Activated CD8-positive, alpha-beta T cell treated with anti-CD3 and anti-CD28 coated beads, Interleukin-2, amount 10 ng/mL, durations not matched to agents 7 days and 5 days (primary cell): Measurements from ENCODE around the gene RO60. TPM values are rescaled to one million over a fixed set of nuclear protein-coding genes. Genes with fewer than 3 reads are reported as not detected.
"Not testable (repeated sequence)": the region's sequence is repeated elsewhere in the genome, so short reads cannot be mapped to it uniquely, and the experiment has no call there.

Experiments
- ATAC-seq: fragments of 150-1000 bp; cut with Tn5 transposase; one replicate; pipeline ENCODE4 v1.10.0; 2021; ENCODE audit warnings: moderate library complexity
- CTCF ChIA-PET: fragments of 350-600 bp; sonication (Branson Sonifier 250); formaldehyde crosslinking; loops from one replicate; lab custom pipeline; 2021; ENCODE audit warnings: antibody characterized with exemption; lab: Charles Lee
- POLR2A ChIA-PET: fragments of 350-600 bp; sonication (Branson Sonifier 250); formaldehyde crosslinking; loops from one replicate; lab custom pipeline; 2021; ENCODE audit warnings: antibody characterized with exemption; lab: Charles Lee
- DNase-seq: peaks from one replicate; pipeline ENCODE4 v3.0.0-alpha.2; 2020
- H3K27ac Mint-ChIP-seq: one replicate; pipeline ENCODE4 v1.8.0; 2021; ENCODE audit warnings: mild to moderate bottlenecking, mixed read lengths
- H3K27me3 Mint-ChIP-seq: one replicate; pipeline ENCODE4 v1.8.0; 2021; ENCODE audit warnings: low read depth, mixed read lengths
- H3K36me3 Mint-ChIP-seq: one replicate; pipeline ENCODE4 v1.8.0; 2021; ENCODE audit warnings: low read depth, mixed read lengths
- H3K4me1 Mint-ChIP-seq: one replicate; pipeline ENCODE4 v1.8.0; 2021; ENCODE audit warnings: low read depth, mixed read lengths
- H3K4me3 Mint-ChIP-seq: one replicate; pipeline ENCODE4 v1.8.0; 2021; ENCODE audit warnings: mild to moderate bottlenecking, mixed read lengths
- H3K9me3 Mint-ChIP-seq: one replicate; pipeline ENCODE4 v1.8.0; 2022; ENCODE audit warnings: mixed read lengths; ENCODE audit not compliant: insufficient read depth
- total RNA-seq, 2 experiments: library from RNA; stranded (reverse); gene quantifications; one replicate each; pipeline ENCODE4 v1.2.3, GENCODE V29; 2021

The RO60 gene
- total RNA-seq, 2 experiments from 2014 or later: 53.8 to 57.4 TPM

DNA sequence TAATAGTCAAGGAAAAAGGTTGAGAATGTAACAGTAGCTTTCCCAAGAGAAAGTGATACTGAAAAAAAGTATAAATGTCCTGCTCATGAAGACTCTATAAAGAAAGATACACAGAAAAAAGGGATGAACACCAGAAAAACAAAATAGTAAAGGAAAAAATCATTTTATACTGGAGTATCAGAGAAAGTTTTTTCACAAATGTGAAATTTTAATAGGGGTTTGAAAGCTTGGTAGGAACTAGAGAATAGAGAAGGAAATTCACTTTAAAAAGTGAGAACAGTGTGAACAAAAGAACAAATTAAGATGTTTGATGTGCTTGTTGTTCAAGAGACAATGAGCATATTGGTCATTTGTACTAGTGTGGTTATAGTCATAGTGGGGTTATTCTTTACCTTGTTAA lies 25.8 kb upstream of the RO60 start:
- ChIA-PET POLR2A (no interaction called here), CTCF (no interaction called here)
- Mint-ChIP-seq H3K27me3 (no peaks in the 10 kb centered on the region), H3K4me3 (no peak overlapping the region), H3K27ac (no peak overlapping the region), H3K4me1 (peaks cover 4% of the 10 kb centered on the region), H3K36me3 (peaks cover 23% of the 10 kb centered on the region), H3K9me3 (no peaks in the 10 kb centered on the region)
- no peak for DNase-seq
- ATAC-seq: no peak

DNA sequence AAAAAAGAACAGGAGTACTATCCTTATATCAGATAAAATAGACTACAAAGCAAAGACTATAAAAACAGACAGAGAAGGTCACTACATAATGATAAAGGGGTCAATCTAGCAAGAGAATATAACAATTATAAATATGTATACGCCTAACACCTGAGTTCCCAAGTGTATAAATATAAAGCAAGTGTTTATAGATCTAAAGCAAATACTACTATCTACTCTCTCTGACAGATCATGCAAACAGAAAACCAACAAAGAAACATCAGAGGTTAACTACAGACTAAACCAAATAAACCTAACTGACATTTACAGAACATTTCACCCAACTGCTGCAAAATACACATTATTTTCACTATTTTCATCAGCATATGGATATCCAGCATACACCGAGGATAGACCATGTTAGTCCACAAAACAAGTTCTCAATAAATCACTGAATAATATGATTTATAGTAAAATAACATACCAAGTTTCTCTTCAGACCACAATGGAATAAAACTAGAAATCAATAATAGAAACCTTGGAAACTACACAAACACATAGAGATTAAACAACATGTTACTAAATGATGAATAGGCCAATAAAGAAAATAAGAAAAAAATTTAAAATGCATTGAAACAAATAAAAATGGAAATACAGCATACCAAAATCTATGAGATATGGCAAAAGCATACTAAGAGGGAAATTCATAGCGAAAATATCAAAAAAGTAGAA lies 22.9 kb upstream of the RO60 start:
- H3K4me3 Mint-ChIP-seq: no peak overlapping the region
- H3K9me3 Mint-ChIP-seq: no peaks in the 10 kb centered on the region
- no peak for DNase-seq
- H3K4me1 Mint-ChIP-seq: peaks cover 4% of the 10 kb centered on the region
- POLR2A ChIA-PET: no interaction called here
- H3K27me3 Mint-ChIP-seq: no peaks in the 10 kb centered on the region
- peaks cover 35% of the 10 kb centered on the region for H3K36me3 Mint-ChIP-seq
- CTCF ChIA-PET: no interaction called here
- ATAC-seq: no peak
- no peak overlapping the region for H3K27ac Mint-ChIP-seq

DNA sequence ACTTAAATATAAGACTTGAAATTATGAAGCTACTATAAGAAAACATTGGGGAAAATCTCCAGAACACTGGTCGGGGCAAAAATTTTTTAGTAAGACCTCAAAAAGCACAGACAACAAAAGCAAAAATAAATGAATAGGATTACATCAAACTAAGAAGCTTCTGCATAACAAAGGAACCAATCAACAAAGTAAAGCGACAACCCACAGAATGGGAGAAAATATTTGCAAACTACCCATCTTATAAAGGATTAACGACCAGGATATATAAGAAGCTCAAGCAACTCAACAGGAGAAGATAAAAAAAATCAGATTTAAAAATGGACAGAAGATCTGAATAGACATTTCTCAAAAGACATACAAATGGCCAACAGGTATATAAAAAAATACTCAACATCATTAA lies 19.4 kb upstream of the RO60 start:
- Mint-ChIP-seq H3K4me3 (no peak overlapping the region), H3K9me3 (no peaks in the 10 kb centered on the region), H3K4me1 (peaks cover 1% of the 10 kb centered on the region), H3K27me3 (no peaks in the 10 kb centered on the region), H3K36me3 (peaks cover 42% of the 10 kb centered on the region), H3K27ac (no peak overlapping the region)
- ATAC-seq (no peak), DNase-seq (no peak)
- ChIA-PET CTCF (interaction anchor here (1.0 to 2.1 kb wide), 2 partner anchors 10 to 234 kb away, joined by 4 to 5 read pairs; no protein-coding TSS in a partner anchor), POLR2A (no interaction called here)

DNA sequence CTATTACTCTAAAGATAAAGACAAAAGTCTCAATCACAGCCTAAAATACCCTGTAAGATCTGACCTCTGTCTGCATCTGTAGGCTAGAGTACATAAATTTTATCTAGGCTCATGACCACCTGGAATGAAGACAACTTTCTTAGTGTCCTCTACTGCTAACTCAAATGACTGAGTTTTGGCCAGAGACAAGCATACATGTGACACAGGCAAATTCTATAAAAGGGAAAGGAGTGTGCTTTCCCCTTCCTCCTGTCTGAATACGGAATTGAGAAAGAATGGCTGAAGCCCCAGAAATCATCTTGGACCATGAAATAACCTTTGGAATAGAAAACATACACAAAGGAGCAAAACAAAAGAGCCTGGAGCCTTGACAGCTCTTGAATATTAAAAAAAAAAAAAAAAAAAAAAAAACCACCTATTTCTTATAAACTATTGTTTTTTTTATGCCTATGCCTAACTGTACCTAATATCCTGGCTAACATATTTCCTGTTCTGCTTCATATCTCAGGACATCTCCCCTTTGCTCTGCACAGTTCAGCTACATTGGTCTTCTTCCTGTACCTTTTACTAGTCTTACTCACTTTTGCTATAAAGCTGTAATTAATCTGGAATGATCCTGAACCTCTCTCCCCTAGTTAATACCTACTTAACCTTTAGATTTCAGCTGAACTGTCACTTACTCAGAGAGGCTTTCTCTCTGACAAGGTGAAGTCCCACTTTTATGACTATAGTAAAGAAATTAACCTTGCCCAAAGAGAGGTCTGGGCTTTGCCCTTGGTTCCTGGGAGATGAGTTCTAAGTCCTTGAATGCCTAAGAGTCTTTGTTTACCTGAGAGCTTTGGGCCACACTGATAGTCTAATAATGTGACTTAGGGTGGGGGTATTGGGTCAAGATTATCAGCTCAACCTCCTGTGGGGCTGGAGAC lies 16.4 kb upstream of the RO60 start:
- DNase-seq: no peak
- no peak overlapping the region for H3K4me3 Mint-ChIP-seq
- no peak overlapping the region for H3K27ac Mint-ChIP-seq
- no peaks in the 10 kb centered on the region for H3K4me1 Mint-ChIP-seq
- ChIA-PET POLR2A (interaction anchor here (0.8 kb wide), 1 partner anchor 15 kb away, joined by 3 read pairs; no protein-coding TSS in a partner anchor), CTCF (interaction anchor here (0.9 kb wide), 1 partner anchor 23 kb away, joined by 3 read pairs; no protein-coding TSS in a partner anchor)
- no peaks in the 10 kb centered on the region for H3K27me3 Mint-ChIP-seq
- H3K9me3 Mint-ChIP-seq: no peaks in the 10 kb centered on the region
- ATAC-seq: no peak
- peaks cover 42% of the 10 kb centered on the region for H3K36me3 Mint-ChIP-seq

DNA sequence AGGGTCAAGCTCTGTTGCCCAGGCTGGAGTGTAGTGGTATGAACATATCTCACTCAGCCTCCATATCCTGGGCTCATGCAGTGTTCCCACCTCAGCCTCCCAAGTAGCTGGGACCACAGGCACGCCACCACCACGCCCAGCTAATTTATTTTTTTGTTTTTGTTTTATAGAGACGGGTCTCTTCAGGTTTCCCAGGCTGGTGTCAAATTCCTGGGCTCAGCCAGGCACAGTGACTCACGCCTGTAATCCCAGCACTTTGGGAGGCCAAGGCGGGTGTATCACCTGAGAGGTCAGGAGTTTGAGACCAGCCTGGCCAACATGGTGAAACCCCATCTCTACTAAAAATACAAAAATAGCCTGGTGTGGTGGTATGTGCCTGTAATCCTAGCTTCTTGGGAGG lies 10.5 kb upstream of the RO60 start:
- H3K27me3 Mint-ChIP-seq, DNase-seq, H3K9me3 Mint-ChIP-seq, H3K4me3 Mint-ChIP-seq, ATAC-seq, H3K27ac Mint-ChIP-seq: not testable (repeated sequence)
- CTCF ChIA-PET: interaction anchor here (1.1 to 2.0 kb wide), 2 partner anchors 10 kb away, joined by 3 to 10 read pairs; partner anchors contain the start of genes RO60 and UCHL5
- Mint-ChIP-seq H3K36me3 (peaks cover 31% of the 10 kb centered on the region), H3K4me1 (peaks cover 10% of the 10 kb centered on the region)
- POLR2A ChIA-PET: interaction anchor here (2.8 kb wide), 1 partner anchor 10 kb away, joined by 13 read pairs; the partner anchor contains the start of genes RO60 and UCHL5

DNA sequence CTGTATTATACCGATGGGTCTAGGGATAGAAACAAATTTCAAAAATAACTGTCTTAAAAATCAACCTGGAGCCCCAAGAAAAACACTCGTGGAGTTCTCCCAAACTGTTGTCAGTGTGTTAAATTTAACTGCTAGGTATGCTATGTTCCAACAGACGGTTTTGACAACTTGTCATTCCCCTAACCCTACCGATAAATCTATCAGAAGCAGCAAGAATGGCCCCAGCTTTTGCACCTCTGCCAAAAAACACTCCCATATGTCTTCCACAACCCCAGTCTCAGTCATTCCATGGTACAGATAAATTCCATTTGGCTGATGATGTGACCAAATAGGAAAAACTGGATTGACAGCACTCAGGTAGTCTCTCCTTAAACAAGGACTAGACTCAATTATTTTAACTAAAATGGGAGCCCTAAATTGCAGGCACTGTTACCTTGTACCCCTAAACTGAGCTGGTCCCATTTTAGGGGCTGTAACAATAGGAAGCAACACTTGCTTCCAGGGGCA lies 5.2 kb upstream of the RO60 start:
- H3K4me1 Mint-ChIP-seq: peaks cover 39% of the 10 kb centered on the region

DNA sequence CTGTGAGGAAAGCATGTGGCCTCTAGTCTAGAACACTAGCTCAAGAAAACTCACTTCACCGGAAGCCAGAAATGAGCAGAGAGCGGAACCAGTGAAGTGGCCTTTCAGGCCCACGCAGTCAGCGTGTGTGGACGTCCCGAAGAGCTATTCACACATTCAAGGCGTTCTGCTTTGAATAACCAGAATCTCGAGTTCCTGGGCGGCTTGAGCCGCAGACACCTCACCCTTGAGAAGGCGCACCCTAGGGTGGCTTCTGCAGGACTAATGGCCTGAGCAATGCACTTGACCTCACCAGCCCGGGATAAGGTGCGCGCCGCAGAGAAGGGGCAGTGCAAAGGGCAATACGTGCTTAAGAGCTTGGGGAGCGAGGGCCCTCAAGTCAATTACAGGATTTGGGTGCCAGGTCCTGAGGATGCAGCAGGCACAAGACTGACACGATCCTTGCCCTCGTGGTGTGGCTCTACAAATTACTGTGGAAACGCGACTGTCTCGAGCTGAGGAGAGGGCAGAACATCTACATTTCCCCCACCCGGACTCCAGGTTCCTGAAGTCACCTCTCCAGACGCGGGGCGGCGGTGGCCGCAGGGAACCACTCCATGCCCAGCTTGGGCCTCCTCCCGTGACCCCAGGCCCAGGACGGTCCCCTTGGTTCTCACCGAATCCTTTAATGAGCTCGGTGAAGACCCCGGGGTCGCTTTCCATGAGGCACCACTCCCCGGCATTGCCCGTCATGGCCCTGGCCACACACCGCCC lies 707 bp upstream of the RO60 start:
- CTCF ChIA-PET: interaction anchor here (0.6 to 2.1 kb wide), 11 partner anchors 10 to 585 kb away, joined by 3 to 17 read pairs (median 6); partner anchors contain the start of gene CDC73
- ATAC-seq: peak; percentile 42
- Mint-ChIP-seq H3K36me3 (peaks cover 26% of the 10 kb centered on the region), H3K27ac (peak overlapping the region; percentile 98), H3K4me1 (peaks cover 51% of the 10 kb centered on the region), H3K4me3 (peak overlapping the region; percentile 97), H3K9me3 (no peaks in the 10 kb centered on the region), H3K27me3 (no peaks in the 10 kb centered on the region)
- POLR2A ChIA-PET: interaction anchor here (0.6 to 3.6 kb wide), 18 partner anchors 9 to 450 kb away, joined by 3 to 21 read pairs (median 4); partner anchors contain the start of genes CDC73 and RGS2
- peak; percentile 70 for DNase-seq

More for the DNA sequence above, 5.2 kb upstream of the RO60 start:
- no peaks in the 10 kb centered on the region for H3K9me3 Mint-ChIP-seq
- ATAC-seq: no peak
- peaks cover 27% of the 10 kb centered on the region for H3K36me3 Mint-ChIP-seq
- DNase-seq: no peak
- CTCF ChIA-PET: no interaction called here
- no peaks in the 10 kb centered on the region for H3K27me3 Mint-ChIP-seq
- no peak overlapping the region for H3K27ac Mint-ChIP-seq
- no peak overlapping the region for H3K4me3 Mint-ChIP-seq
- POLR2A ChIA-PET: no interaction called here

DNA sequence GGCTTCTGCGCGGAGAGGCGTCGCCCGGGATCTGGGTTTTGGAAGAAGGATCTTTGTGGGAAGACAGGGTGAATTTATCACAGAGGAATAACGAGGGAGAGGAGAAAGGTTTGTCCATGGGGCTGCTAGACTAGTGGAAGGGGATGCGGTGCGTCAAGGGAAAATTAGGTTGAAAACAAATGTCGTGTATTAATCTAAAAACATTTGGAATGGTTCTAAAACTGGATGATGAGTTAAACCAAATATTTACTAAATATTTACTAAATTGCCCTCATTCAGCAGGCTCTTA lies 647 bp downstream of the RO60 start:
- CTCF ChIA-PET: no interaction called here
- peaks cover 49% of the 10 kb centered on the region for H3K4me1 Mint-ChIP-seq

DNA sequence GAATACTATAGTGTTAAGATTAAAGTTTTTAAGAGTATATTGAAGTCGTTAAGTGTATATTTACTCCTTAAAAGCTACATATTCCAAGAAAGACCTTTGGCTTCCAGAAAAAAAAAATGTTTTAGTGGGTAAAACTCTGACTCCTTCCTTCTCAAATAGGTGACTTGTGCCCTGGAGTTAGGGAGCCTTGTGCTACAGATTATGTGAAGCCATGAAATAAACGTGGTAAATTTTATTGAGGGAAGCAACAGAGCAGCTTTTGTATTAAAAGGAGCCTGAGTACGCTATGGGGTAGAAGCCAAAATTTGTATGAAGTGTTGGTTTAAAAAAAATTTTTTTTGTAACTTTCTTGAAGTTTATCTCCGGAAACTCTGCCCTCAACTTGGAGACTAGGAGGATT lies 994 bp downstream of the RO60 start:
- Mint-ChIP-seq H3K36me3 (peaks cover 26% of the 10 kb centered on the region), H3K4me3 (peak overlapping the region; percentile 97), H3K4me1 (peaks cover 47% of the 10 kb centered on the region), H3K9me3 (no peaks in the 10 kb centered on the region), H3K27me3 (no peaks in the 10 kb centered on the region), H3K27ac (peak overlapping the region; percentile 27)
- DNase-seq (no peak), ATAC-seq (no peak)
- CTCF ChIA-PET: no interaction called here
- POLR2A ChIA-PET: interaction anchor here (3.6 kb wide), 1 partner anchor 62 kb away, joined by 20 read pairs; the partner anchor contains the start of gene CDC73

More for the DNA sequence above, 647 bp downstream of the RO60 start:
- Mint-ChIP-seq H3K27me3 (no peaks in the 10 kb centered on the region), H3K27ac (peak overlapping the region; percentile 98), H3K4me3 (peak overlapping the region; percentile 97), H3K9me3 (no peaks in the 10 kb centered on the region), H3K36me3 (peaks cover 26% of the 10 kb centered on the region)
- DNase-seq (no peak), ATAC-seq (no peak)
- POLR2A ChIA-PET: interaction anchor here (3.6 kb wide), 1 partner anchor 62 kb away, joined by 20 read pairs; the partner anchor contains the start of gene CDC73

DNA sequence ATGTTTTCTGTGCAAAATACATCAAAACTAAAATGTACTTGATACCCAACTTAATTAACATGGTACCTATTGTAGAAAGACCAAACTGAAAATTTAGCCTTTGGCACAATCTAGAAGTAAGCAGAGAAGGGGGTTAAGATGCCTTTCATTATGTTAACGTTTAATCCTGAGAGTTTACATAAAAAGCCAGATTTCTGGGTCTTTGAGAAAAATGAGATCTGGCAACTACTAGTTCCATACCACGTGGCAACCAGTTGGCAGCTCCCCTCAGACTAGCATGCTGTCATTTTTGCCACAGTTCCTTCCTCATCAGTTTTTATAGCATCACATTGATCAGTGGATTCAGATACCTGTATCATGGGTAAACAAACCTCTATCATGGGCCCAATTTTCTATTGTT lies 1.5 kb downstream of the RO60 start:
- ChIA-PET POLR2A (interaction anchor here (3.6 kb wide), 1 partner anchor 61 kb away, joined by 20 read pairs; the partner anchor contains the start of gene CDC73), CTCF (no interaction called here)
- DNase-seq: no peak
- peaks cover 47% of the 10 kb centered on the region for H3K4me1 Mint-ChIP-seq
- H3K36me3 Mint-ChIP-seq: peaks cover 26% of the 10 kb centered on the region
- no peaks in the 10 kb centered on the region for H3K9me3 Mint-ChIP-seq
- peak overlapping the region; percentile 97 for H3K4me3 Mint-ChIP-seq
- ATAC-seq: no peak
- no peak overlapping the region for H3K27ac Mint-ChIP-seq
- no peaks in the 10 kb centered on the region for H3K27me3 Mint-ChIP-seq
